ENCODE results near the gene GLIS1.

The GLIS1 gene

GRCh38 chr1:53508991-53509666 is 229.8 kb downstream of the GLIS1 start:
- DNase-seq (ENCODE audit: low read depth in 2 of 2) = no peak

GRCh38 chr1:53508056-53508990 is 230.6 kb downstream of the GLIS1 start:
- no peak for DNase-seq (ENCODE audit: low read depth in 2 of 2)

- no peak for DNase-seq (ENCODE audit: low read depth in 2 of 2)
Measured at GRCh38 chr1:53507116-53507820, 231.7 kb downstream of the GLIS1 start.

- no peak for DNase-seq (ENCODE audit: low read depth in 2 of 2)
Measured at GRCh38 chr1:53506355-53507050, 232.5 kb downstream of the GLIS1 start.

- DNase-seq (ENCODE audit: low read depth in 2 of 2) = no peak
Measured at GRCh38 chr1:53505891-53506290, 233.1 kb downstream of the GLIS1 start.

- DNase-seq (ENCODE audit: low read depth in 2 of 2) = no peak
Measured at GRCh38 chr1:53505401-53505800, 233.6 kb downstream of the GLIS1 start.

- DNase-seq (ENCODE audit: low read depth in 2 of 2) = no peak
Measured at GRCh38 chr1:53504901-53505300, 234.1 kb downstream of the GLIS1 start.

- no peak for DNase-seq (ENCODE audit: low read depth in 2 of 2)
Measured at GRCh38 chr1:53503433-53504217, 235.3 kb downstream of the GLIS1 start.

DNA sequence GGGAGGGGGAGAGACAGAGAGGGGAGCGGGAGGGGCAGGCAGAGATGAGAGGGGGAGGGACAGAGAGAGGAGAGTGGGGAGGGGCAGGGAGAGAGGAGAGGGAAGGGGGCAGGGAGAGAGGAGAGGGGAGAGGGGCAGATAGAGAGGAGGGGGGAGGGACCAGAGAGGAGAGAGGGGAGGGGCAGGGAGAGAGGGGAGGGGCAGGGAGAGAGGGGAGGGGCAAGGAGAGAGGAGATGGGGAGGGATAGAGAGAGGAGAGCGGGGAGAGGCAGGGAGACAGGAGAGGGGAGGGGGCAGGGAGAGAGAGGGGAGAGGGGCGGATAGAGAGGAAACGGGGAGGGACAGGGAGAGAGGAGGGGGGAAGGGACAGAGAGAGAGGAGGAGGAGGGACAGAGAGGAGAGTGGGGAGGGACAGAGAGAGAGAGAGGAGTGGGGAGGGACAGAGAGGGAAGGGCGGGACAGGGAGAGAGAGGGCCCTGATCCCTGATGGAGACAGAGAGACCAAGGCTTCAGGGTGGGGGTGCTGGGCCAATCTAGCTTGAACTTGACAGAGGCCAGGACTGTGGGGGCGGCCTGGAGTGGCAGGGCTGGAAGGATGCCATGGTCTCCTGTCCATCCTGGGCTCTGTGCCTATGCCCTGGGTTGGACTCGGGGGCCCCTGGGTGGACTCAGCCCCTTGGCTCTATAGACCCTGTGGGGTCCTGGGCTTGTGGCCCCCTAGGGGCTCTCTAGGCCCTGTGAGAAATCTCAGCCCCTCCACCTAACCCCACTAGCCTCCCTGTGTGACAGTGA is 236.1 kb downstream of the GLIS1 start:
- no peak for DNase-seq (ENCODE audit: low read depth in 2 of 2)

DNA sequence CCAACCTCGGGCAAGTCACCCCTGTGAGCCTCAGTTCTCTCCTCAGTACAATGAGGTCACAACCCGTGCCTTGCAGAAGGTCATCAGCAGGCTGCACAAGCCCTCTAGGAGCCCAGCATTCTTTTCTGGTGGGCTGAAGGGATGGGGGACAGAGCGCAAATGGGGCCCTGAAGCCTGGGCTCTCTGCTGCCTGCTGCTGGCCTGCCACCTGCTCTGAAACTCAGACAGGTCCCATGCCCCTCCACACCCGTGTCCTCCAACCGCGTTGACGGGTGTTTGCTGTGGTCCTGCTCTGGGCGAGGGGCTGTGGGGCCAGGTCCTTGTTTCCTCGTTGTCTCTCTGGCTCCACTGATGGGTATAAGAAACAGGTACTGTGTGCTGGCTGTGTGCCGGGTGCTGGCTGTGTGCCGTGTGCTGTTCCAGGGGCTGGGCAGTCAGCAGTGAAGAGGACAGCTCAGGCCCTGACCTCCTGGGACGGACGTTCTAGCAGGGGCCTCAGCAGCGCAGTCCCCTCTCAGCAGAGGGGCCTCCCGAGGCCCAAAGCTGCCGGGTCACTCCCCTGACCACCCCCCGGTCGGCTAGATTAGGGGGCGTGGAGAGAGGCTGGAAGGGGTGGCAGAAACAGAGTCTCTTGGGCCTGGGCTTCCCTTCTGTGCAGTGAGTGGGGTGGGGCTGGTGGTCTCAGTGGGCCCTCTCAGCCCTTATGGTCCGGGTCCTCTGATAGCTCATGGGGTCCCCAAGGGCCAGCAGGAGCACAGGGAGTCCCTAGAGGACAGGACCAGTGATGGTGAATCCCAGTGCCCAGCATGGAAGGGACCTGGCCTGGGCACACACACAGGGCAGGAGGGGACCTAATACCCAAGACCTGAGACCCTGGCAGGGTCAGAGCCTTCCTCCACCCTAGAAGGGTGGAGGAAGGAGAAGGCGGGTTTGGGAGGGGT is 237.6 kb downstream of the GLIS1 start:
- no peak for DNase-seq (ENCODE audit: low read depth in 2 of 2)

- no peak for DNase-seq (ENCODE audit: low read depth in 2 of 2)
Measured at GRCh38 chr1:53500204-53501064, 238.5 kb downstream of the GLIS1 start.

GRCh38 chr1:53499257-53500203 is 239.4 kb downstream of the GLIS1 start:
- DNase-seq (ENCODE audit: low read depth in 2 of 2) = no peak

DNA sequence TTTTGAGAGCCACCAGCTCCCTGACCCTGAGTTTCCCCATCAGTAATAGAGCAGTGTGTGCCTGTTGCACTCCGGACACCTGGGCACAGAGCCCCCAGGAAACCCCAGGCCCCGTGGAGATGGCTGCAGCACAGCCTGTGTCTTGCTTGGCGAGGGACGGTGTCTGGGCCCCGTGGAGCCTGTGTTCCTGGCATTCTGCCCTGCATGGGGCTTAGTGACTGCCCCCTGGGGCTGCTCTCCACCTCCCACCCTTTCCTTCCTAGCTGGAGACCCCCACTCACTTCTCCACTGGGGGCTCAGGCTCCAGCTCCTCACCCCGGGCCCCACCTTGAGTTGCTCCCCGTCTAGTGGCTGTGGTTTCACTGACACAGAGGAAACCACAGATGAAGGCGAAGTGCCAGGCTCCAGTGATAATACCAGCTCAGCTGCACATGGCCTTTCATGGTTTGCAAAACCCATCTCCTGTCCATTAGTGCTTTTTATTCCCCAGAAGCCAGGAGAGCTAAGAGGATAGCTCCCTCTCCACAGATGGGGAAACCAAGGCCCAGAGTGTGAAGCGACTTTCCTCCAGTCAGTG is 240.3 kb downstream of the GLIS1 start:
- DNase-seq (ENCODE audit: low read depth in 2 of 2) = no peak

GRCh38 chr1:53495633-53496345 is 243.2 kb downstream of the GLIS1 start:
- no peak for DNase-seq (ENCODE audit: low read depth in 2 of 2)

- no peak for DNase-seq (ENCODE audit: low read depth in 2 of 2)
Measured at GRCh38 chr1:53490351-53490750, 248.6 kb downstream of the GLIS1 start.
